K562 (cell line): ENCODE data around the gene SPRING1. TPM values are rescaled to one million over a fixed set of nuclear protein-coding genes. Genes with fewer than 3 reads are reported as not detected.

Experiments
- BDP1 ChIP-seq: IDR thresholded peaks from 3 replicates; pipeline ENCODE4 v1.6.1; 2011; ENCODE audit not compliant: insufficient read length, insufficient read depth
- CREB3L1 ChIP-seq: fragments of 450-650 bp; IDR thresholded peaks from 2 replicates; pipeline ENCODE4 v1.6.1; 2014; ENCODE audit warnings: low read depth, mild to moderate bottlenecking, moderate library complexity, borderline replicate concordance
- PML ChIP-seq: IDR thresholded peaks from 2 replicates; pipeline ENCODE4 v1.6.1; 2012; ENCODE audit warnings: low read length, inconsistent platforms
- TCF7L2 ChIP-seq: fragments of 150-350 bp; IDR thresholded peaks from 2 replicates; pipeline ENCODE4 v1.6.1; 2016; ENCODE audit warnings: low read depth, mild to moderate bottlenecking, low read length, moderate library complexity
- ZBTB12 ChIP-seq: fragments of 250-450 bp; sonication (Bioruptor Pico); IDR thresholded peaks from 2 replicates; pipeline ENCODE4 v1.4.0; 2020
- ZC3H11A ChIP-seq: IDR thresholded peaks from 2 replicates; pipeline ENCODE4 v1.6.1; 2012; ENCODE audit warnings: low read depth, low read length, improper control_type of control experiment
- ZNF274 ChIP-seq: IDR thresholded peaks from 2 replicates; pipeline ENCODE4 v1.6.1; 2011; ENCODE audit warnings: low read depth, mild to moderate bottlenecking, low read length, moderate library complexity, borderline replicate concordance
- ZNF507 ChIP-seq: conservative IDR thresholded peaks from 2 replicates; pipeline ENCODE4 v1.6.1; 2017; ENCODE audit warnings: missing genetic modification characterization, missing compliant biosample characterization
- polyA plus RNA-seq, 8 experiments: library from polyadenylated mRNA; depleted of rRNA in 4 of 8; stranded (reverse) in 5 of 8; unstranded in 3 of 8; fragments of >200 nt; fragmentation: Nextera tagmentation in 2 of 8; fragmentation: Illumina TruSeq in 1 of 8; extraction: Ambion mirVana in 2 of 8; extraction: Trizol in 1 of 8; gene quantifications; 2 replicates each; pipeline versions ENCODE4 v1.2.1 to v1.2.3, GENCODE V29; 2011 to 2014; ENCODE audit warnings: inconsistent platforms in 1 of 8, missing spikeins in 1 of 8
- total RNA-seq, 7 experiments: library from RNA; depleted of rRNA in 6 of 7; stranded (reverse); fragments of >200 nt in 6 of 7; fragmentation: Illumina TruSeq in 2 of 7; extraction: Trizol in 2 of 7; gene quantifications; 2 replicates each; pipeline versions ENCODE4 v1.2.1 to v1.2.3, GENCODE V29; 2011 to 2021; ENCODE audit warnings: low replicate concordance in 1 of 7

Gene SPRING1
- total and polyA plus RNA-seq, 9 of the 15 experiments (the other 6 are each of a cell fraction or from before 2014, with no cell fraction given): 1.1 to 20.0 (median 8.0) TPM

GRCh38 chr12:116712458-116713303, 25.2 kb downstream of the SPRING1 start (continued):
- TF ChIP-seq CREB3L1: no peak
- TF ChIP-seq ZNF507 (tag): no peak
- no peak for TF ChIP-seq PML
- TF ChIP-seq TCF7L2: no peak
- TF ChIP-seq ZBTB12: no peak
- TF ChIP-seq BDP1: no peak
- no peak for TF ChIP-seq ZNF274
- no peak for TF ChIP-seq ZC3H11A
